HepG2 (cell line): Measurements from ENCODE around the gene ALOXE3. TPM values are rescaled to one million over a fixed set of nuclear protein-coding genes. Genes with fewer than 3 reads are reported as not detected.

ENCODE experiments used
- MEIS2 ChIP-seq: sonication (generic); formaldehyde crosslinking; IDR thresholded peaks from 2 replicates; pipeline ENCODE4 v1.9.0; 2021; ENCODE audit warnings: mild to moderate bottlenecking, missing genetic modification reagents
- REL ChIP-seq: sonication (generic); formaldehyde crosslinking; conservative IDR thresholded peaks from 2 replicates; pipeline ENCODE4 v1.8.0; 2022; ENCODE audit warnings: mild to moderate bottlenecking, missing genetic modification reagents, moderate library complexity
- RFX5 ChIP-seq: IDR thresholded peaks from 2 replicates; pipeline ENCODE4 v1.6.1; 2011; ENCODE audit warnings: low read depth, low read length, improper control_type of control experiment
- RNF2 ChIP-seq: fragments of 450-650 bp; conservative IDR thresholded peaks from 2 replicates; pipeline ENCODE4 v1.6.1; 2016; ENCODE audit warnings: low read depth
- ZFY ChIP-seq: sonication (generic); formaldehyde crosslinking; IDR thresholded peaks from 2 replicates; pipeline ENCODE4 v1.4.0; 2020; ENCODE audit warnings: missing genetic modification reagents
- ZNF546 ChIP-seq: sonication (generic); formaldehyde crosslinking; conservative IDR thresholded peaks from 2 replicates; pipeline ENCODE4 v1.8.1; 2023; ENCODE audit warnings: mild to moderate bottlenecking, missing genetic modification reagents
- ZNF749 ChIP-seq: sonication (generic); formaldehyde crosslinking; IDR thresholded peaks from 2 replicates; pipeline ENCODE4 v1.8.0; 2022; ENCODE audit warnings: mild to moderate bottlenecking, missing genetic modification reagents, moderate library complexity, borderline replicate concordance
- polyA plus RNA-seq, 8 experiments: library from polyadenylated mRNA; depleted of rRNA in 3 of 8; stranded (reverse) in 7 of 8; unstranded in 1 of 8; fragments of >200 nt; fragmentation: Illumina TruSeq in 4 of 8; extraction: Trizol in 4 of 8; gene quantifications; 2 replicates each; pipeline versions ENCODE4 v1.2.1 to v1.2.3, GENCODE V29; 2011 to 2016; ENCODE audit warnings: low read depth in 4 of 8, missing spikeins in 1 of 8, mixed read lengths in 1 of 8; ENCODE audit not compliant: insufficient read depth in 1 of 8
- total RNA-seq, 5 experiments: library from RNA; depleted of rRNA; stranded (reverse); fragments of >200 nt; fragmentation: Illumina TruSeq; extraction: Trizol; gene quantifications; 2 replicates each; pipeline ENCODE4 v1.2.3, GENCODE V29; 2016; ENCODE audit warnings: low read depth in 1 of 5
- TF ChIP-seq, protein P1 (sequence below): sonication (generic); formaldehyde crosslinking; IDR thresholded peaks from 2 replicates; pipeline ENCODE4 v1.5.1; 2020; ENCODE audit warnings: mild to moderate bottlenecking, missing genetic modification reagents, moderate library complexity
- TF ChIP-seq, protein P2 (sequence below): sonication (generic); formaldehyde crosslinking; IDR thresholded peaks from one replicate; pipeline ENCODE4 v1.5.1; 2020; ENCODE audit warnings: mild to moderate bottlenecking, missing genetic modification reagents; ENCODE audit errors: not compliant biosample characterization
- TF ChIP-seq, protein P3 (sequence below): sonication (generic); formaldehyde crosslinking; conservative IDR thresholded peaks from 2 replicates; pipeline ENCODE4 v1.8.0; 2022; ENCODE audit warnings: mild to moderate bottlenecking, moderate library complexity, missing genetic modification reagents

The ALOXE3 gene
- total and polyA plus RNA-seq, 2 of the 13 experiments (the other 11 are each of a cell fraction or from before 2014, with no cell fraction given) = 0.07 TPM; not detected in 1

DNA sequence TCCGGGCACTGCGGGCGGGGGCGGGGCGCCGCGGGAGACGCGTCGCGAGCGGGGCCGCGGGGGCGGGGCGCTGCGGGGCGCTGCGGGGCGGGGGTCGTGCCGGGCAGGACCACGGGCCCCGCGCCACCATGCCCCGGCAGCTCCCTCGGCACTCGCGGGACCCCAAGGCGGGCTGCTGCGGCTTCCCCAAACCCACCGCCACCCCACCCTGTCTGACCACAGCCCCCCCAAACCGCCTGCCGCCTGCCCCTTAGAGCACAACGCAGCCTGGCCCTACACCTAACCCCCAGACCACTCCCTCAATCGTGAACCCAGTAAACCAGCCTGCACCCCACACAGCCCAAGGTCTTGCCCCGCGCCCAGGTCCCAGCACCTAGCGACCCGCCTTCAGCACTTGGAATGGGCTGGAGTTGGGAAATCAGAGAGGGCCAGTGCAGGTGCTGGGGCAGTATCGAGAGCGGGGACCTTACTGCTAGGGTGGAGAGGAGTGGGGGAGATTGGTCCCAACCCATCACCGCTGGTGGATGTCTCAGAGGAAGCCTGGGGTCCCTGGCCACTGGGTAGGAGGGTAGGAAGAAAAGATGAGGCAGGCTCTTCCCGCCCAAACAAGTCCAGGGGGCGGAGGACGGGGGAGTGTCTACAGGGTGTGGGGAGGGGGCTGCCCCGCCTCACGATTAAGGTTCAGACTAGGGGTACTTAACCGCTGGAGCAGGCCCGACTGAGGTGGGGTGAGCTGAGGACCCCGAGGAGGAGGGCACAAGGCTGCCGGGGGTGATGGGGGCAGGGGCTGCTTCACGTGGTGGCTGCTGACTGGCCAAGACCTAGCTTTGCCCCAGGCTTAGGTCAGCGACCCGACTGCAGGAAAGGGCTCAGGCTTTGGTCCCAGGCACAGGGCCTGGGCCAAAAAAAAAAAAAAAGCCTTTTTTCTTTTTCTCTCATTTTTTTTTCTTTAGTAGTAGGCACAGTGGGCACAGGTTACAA is 45.0 kb upstream of the ALOXE3 start (continued):
- TF ChIP-seq REL (CRISPR knock-in tag) (0 out of 2 replicates have a peak, but pooled peaks have one; percentile 17), ZFY (CRISPR knock-in tag) (peak; percentile 59), ZNF749 (CRISPR knock-in tag) (peak; percentile 20; the same call in 1 of the 2 replicates), ZNF546 (CRISPR knock-in tag) (no peak), RFX5 (no peak), RNF2 (no peak), MEIS2 (CRISPR knock-in tag) (peak; percentile 14; the same call in 1 of the 2 replicates)
- TF ChIP-seq, protein P1, sequence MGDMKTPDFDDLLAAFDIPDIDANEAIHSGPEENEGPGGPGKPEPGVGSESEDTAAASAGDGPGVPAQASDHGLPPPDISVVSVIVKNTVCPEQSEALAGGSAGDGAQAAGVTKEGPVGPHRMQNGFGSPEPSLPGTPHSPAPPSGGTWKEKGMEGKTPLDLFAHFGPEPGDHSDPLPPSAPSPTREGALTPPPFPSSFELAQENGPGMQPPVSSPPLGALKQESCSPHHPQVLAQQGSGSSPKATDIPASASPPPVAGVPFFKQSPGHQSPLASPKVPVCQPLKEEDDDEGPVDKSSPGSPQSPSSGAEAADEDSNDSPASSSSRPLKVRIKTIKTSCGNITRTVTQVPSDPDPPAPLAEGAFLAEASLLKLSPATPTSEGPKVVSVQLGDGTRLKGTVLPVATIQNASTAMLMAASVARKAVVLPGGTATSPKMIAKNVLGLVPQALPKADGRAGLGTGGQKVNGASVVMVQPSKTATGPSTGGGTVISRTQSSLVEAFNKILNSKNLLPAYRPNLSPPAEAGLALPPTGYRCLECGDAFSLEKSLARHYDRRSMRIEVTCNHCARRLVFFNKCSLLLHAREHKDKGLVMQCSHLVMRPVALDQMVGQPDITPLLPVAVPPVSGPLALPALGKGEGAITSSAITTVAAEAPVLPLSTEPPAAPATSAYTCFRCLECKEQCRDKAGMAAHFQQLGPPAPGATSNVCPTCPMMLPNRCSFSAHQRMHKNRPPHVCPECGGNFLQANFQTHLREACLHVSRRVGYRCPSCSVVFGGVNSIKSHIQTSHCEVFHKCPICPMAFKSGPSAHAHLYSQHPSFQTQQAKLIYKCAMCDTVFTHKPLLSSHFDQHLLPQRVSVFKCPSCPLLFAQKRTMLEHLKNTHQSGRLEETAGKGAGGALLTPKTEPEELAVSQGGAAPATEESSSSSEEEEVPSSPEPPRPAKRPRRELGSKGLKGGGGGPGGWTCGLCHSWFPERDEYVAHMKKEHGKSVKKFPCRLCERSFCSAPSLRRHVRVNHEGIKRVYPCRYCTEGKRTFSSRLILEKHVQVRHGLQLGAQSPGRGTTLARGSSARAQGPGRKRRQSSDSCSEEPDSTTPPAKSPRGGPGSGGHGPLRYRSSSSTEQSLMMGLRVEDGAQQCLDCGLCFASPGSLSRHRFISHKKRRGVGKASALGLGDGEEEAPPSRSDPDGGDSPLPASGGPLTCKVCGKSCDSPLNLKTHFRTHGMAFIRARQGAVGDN (CRISPR knock-in tag) = peak; percentile 69
- TF ChIP-seq, protein P2, sequence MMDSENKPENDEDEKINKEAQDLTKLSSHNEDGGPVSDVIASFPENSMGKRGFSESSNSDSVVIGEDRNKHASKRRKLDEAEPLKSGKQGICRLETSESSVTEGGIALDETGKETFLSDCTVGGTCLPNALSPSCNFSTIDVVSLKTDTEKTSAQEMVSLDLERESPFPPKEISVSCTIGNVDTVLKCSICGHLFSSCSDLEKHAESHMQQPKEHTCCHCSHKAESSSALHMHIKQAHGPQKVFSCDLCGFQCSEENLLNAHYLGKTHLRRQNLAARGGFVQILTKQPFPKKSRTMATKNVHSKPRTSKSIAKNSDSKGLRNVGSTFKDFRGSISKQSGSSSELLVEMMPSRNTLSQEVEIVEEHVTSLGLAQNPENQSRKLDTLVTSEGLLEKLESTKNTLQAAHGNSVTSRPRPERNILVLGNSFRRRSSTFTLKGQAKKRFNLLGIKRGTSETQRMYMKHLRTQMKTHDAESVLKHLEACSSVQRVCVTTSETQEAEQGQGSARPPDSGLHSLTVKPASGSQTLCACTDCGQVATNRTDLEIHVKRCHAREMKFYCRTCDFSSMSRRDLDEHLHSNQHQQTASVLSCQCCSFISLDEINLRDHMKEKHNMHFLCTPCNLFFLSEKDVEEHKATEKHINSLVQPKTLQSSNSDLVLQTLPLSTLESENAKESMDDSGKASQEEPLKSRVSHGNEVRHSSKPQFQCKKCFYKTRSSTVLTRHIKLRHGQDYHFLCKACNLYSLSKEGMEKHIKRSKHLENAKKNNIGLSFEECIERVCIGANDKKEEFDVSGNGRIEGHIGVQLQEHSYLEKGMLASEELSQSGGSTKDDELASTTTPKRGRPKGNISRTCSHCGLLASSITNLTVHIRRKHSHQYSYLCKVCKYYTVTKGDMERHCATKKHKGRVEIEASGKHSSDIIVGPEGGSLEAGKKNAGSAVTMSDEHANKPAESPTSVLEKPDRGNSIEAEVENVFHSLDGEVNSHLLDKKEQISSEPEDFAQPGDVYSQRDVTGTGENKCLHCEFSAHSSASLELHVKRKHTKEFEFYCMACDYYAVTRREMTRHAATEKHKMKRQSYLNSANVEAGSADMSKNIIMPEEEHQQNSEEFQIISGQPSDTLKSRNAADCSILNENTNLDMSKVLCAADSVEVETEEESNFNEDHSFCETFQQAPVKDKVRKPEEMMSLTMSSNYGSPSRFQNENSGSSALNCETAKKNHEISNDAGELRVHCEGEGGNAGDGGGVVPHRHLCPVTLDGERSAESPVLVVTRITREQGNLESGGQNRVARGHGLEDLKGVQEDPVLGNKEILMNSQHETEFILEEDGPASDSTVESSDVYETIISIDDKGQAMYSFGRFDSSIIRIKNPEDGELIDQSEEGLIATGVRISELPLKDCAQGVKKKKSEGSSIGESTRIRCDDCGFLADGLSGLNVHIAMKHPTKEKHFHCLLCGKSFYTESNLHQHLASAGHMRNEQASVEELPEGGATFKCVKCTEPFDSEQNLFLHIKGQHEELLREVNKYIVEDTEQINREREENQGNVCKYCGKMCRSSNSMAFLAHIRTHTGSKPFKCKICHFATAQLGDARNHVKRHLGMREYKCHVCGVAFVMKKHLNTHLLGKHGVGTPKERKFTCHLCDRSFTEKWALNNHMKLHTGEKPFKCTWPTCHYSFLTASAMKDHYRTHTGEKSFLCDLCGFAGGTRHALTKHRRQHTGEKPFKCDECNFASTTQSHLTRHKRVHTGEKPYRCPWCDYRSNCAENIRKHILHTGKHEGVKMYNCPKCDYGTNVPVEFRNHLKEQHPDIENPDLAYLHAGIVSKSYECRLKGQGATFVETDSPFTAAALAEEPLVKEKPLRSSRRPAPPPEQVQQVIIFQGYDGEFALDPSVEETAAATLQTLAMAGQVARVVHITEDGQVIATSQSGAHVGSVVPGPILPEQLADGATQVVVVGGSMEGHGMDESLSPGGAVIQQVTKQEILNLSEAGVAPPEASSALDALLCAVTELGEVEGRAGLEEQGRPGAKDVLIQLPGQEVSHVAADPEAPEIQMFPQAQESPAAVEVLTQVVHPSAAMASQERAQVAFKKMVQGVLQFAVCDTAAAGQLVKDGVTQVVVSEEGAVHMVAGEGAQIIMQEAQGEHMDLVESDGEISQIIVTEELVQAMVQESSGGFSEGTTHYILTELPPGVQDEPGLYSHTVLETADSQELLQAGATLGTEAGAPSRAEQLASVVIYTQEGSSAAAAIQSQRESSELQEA = no peak
- TF ChIP-seq, protein P3, sequence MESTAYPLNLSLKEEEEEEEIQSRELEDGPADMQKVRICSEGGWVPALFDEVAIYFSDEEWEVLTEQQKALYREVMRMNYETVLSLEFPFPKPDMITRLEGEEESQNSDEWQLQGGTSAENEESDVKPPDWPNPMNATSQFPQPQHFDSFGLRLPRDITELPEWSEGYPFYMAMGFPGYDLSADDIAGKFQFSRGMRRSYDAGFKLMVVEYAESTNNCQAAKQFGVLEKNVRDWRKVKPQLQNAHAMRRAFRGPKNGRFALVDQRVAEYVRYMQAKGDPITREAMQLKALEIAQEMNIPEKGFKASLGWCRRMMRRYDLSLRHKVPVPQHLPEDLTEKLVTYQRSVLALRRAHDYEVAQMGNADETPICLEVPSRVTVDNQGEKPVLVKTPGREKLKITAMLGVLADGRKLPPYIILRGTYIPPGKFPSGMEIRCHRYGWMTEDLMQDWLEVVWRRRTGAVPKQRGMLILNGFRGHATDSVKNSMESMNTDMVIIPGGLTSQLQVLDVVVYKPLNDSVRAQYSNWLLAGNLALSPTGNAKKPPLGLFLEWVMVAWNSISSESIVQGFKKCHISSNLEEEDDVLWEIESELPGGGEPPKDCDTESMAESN (CRISPR knock-in tag) = peak; percentile 8; the same call in 1 of the 2 replicates
